ENCODE data around the gene GFPT2. TPM values are rescaled to one million over a fixed set of nuclear protein-coding genes. Genes with fewer than 3 reads are reported as not detected.
"Not testable (repeated sequence)": the region's sequence is repeated elsewhere in the genome, so short reads cannot be mapped to it uniquely, and the experiment has no call there.

Gene GFPT2
- total RNA-seq, 1 donor from 2014 or later, result 8.4 TPM

DNA sequence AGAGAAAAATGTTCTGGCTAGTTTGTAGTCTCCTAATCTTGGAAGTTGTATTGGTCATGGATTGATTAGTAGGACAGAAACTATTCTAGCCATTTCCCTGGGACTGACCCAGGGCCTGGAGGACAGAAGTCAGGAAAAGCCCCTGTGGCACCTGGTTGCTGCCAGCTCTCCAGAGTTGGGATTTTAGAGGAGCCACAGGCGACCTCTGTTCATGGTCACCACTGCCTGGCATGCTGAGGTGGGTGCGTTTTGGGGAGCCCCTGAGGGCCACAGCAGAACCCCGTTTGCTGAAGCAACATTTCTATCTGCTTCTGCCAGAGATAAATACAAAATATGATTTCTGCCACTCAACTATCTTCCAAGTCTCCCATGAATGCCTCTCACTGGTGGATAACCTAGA is 53.6 kb downstream of the GFPT2 start:
- no peak for TF ChIP-seq CTCF (IDR thresholded peaks at IDR 0.05; ENCODE audit: borderline replicate concordance)
- H3K27me3 ChIP-seq (ENCODE audit: low read depth), result peaks cover 12% of the 10 kb centered on the region
- DNase-seq, result no peak
- no peak overlapping the region for H3K4me3 ChIP-seq
- no peaks in the 10 kb centered on the region for H3K9me3 ChIP-seq (replicated peaks)
- intact Hi-C loops (cut with micrococcal nuclease), result loop anchor here (10.0 kb wide), 1 partner anchor 175 kb away; no protein-coding TSS in a partner anchor
- H3K4me1 ChIP-seq, result peaks cover 4% of the 10 kb centered on the region
- no peak overlapping the region for H3K27ac ChIP-seq (replicated peaks)
- no peaks in the 10 kb centered on the region for H3K36me3 ChIP-seq

DNA sequence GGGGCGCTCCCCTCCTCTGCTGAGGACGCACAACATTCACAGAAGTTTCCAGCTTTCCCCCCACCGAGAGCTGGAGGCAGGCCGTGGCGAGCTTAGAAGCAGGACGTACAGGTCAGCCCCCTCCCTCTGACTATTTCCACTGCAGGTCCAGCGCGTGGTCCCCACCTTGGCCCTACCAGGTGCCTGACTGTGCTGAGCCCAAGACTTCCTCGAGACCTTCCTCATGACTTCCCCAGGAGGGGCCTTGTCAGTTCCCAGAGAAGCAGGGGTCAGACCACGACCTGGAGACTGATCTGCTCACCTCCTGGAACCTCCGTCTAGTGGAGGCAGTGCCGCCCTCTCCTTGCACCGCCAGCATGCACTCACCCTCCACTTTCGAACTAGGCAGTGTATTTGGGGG is 54.1 kb downstream of the GFPT2 start:
- H3K27ac ChIP-seq (replicated peaks); H3K4me3 ChIP-seq; H3K36me3 ChIP-seq; H3K4me1 ChIP-seq; H3K27me3 ChIP-seq (ENCODE audit: low read depth); H3K9me3 ChIP-seq (replicated peaks); DNase-seq: not testable (repeated sequence)
- intact Hi-C loops (cut with micrococcal nuclease), result loop anchor here (10.0 kb wide), 1 partner anchor 176 kb away; no protein-coding TSS in a partner anchor

DNA sequence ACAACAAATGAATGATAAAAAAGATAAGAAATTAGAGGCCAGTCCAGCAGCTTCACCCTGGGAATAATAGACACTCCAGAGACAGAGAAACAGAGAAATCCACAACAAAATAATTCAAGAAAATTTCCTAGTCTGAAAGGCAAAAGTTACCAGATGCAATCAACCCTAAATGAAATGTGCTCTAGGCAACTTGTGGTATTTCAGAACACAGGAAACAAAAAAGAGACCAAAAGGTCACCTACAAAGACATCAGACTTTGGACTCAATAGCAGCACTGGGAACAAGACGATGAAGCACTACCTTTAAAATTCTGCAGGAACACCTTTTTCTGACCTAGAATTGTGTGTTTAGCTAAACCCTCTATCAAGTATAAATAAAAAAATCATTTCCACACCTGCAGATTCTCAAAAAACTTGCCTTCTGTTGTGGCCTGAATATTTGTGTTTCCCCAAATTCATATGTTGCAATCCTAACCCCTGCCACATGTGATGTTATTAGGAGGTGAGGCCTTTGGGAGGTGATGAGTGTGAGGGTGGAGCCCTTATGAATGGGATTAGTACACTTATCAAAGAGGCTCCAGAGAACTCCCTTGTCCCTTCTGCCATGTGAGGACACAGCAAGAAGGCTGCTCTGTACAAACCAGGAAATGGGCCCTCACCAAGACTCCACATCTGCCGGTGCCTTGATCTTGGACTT is 55.4 kb downstream of the GFPT2 start:
- peaks cover 13% of the 10 kb centered on the region for H3K4me1 ChIP-seq
- H3K4me3 ChIP-seq, result no peak overlapping the region
- no peaks in the 10 kb centered on the region for H3K36me3 ChIP-seq
- H3K27me3 ChIP-seq (ENCODE audit: low read depth), result no peaks in the 10 kb centered on the region
- no peak for TF ChIP-seq CTCF (IDR thresholded peaks at IDR 0.05; ENCODE audit: borderline replicate concordance)
- DNase-seq, result no peak
- H3K27ac ChIP-seq (replicated peaks), result no peak overlapping the region
- intact Hi-C loops (cut with micrococcal nuclease), result loop anchor here (10.0 kb wide), 1 partner anchor 177 kb away; no protein-coding TSS in a partner anchor
- H3K9me3 ChIP-seq (replicated peaks), result no peaks in the 10 kb centered on the region

DNA sequence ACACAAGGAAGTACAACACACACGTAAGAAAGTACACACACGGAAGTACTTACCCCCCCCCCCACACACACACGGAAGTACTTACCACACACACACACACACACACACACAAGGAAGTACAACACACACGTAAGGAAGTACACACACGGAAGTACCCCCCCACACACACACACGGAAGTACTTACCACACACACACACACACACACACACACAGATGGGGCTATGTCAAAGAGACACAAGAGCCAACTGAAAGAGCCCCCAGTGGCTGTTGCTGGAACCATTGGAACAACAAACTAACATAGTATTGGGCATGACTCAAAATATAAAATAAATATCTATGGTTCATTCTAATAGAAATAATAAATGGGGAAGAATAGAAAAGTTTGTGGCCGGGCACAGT is 56.4 kb downstream of the GFPT2 start:
- no peaks in the 10 kb centered on the region for H3K36me3 ChIP-seq
- no peak overlapping the region for H3K27ac ChIP-seq (replicated peaks)
- intact Hi-C loops (cut with micrococcal nuclease), result loop anchor here (10.0 kb wide), 1 partner anchor 178 kb away; no protein-coding TSS in a partner anchor
- H3K9me3 ChIP-seq (replicated peaks), result no peaks in the 10 kb centered on the region
- H3K4me1 ChIP-seq, result peaks cover 21% of the 10 kb centered on the region
- no peaks in the 10 kb centered on the region for H3K27me3 ChIP-seq (ENCODE audit: low read depth)
- DNase-seq, result no peak
- no peak for TF ChIP-seq CTCF (IDR thresholded peaks at IDR 0.05; ENCODE audit: borderline replicate concordance)
- H3K4me3 ChIP-seq, result no peak overlapping the region

DNA sequence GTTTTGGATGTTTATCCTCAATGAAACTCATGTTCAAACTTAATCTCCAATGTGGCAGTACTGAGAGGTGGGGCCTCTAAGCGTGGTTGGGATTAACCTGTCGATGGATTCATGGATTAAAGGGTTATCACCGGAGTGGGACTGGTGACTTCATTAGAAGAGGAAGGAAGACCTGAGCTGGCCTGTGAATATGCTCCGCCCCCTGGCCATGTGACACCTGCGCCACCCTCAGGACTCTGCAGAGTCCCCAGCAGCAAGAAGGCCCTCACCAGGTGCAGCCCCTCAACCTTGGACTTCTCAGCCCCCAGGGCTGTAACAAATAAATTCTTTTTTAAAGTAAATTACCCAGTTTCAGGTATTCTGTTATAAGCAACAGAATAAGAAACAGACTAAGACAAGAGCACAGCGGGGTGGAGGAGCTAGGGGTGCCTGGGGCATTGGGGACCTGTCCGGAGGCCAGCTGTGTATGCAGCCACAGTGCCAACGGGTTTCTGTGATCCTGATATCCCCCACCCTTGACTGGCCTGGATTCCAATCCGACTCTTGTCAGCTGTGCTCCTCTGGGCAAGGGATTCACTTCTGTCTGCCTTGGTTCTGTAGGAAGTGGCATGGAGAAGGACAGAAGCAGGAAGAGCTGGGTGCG is 58.1 kb downstream of the GFPT2 start:
- no peaks in the 10 kb centered on the region for H3K27me3 ChIP-seq (ENCODE audit: low read depth)
- TF ChIP-seq CTCF (IDR thresholded peaks at IDR 0.05; ENCODE audit: borderline replicate concordance), result no peak
- H3K9me3 ChIP-seq (replicated peaks), result no peaks in the 10 kb centered on the region
- no peak overlapping the region for H3K4me3 ChIP-seq
- H3K36me3 ChIP-seq, result no peaks in the 10 kb centered on the region
- no peak overlapping the region for H3K27ac ChIP-seq (replicated peaks)
- no peak for DNase-seq
- intact Hi-C loops (cut with micrococcal nuclease), result loop anchor here (10.0 kb wide), 1 partner anchor 180 kb away; no protein-coding TSS in a partner anchor
- peaks cover 35% of the 10 kb centered on the region for H3K4me1 ChIP-seq

DNA sequence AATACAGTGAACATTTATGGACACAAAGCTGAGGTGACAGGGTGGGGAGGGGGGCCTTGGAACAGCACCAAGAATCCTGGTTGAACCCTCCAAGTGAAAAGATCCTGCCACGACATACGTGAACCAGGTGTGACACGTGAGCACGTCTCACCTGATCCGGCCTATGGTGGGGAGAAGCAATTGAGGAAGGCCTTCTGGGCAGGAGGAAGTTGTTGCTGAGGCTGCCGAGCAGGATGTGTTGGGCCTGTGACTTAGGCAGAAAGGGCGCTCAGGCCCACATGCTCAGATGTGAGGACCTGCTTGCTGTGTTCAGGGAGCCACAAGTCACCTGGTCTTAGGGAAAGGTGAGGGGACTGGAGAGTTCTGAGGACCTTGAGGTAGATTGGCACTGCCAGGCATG is 58.7 kb downstream of the GFPT2 start:
- DNase-seq, result no peak
- Histone ChIP-seq H3K36me3 (no peaks in the 10 kb centered on the region), H3K4me1 (peaks cover 36% of the 10 kb centered on the region), H3K27ac (replicated peaks) (no peak overlapping the region), H3K4me3 (no peak overlapping the region), H3K9me3 (replicated peaks) (no peaks in the 10 kb centered on the region), H3K27me3 (ENCODE audit: low read depth) (no peaks in the 10 kb centered on the region)
- no peak for TF ChIP-seq CTCF (IDR thresholded peaks at IDR 0.05; ENCODE audit: borderline replicate concordance)
- intact Hi-C loops (cut with micrococcal nuclease), result loop anchor here (10.0 kb wide), 1 partner anchor 180 kb away; no protein-coding TSS in a partner anchor
